HG03135 (cell line): ENCODE results near the gene PTBP2.

Source experiments
- ATAC-seq: cut with Tn5 transposase; IDR thresholded peaks from one replicate; pipeline ENCODE4 v1.9.1; 2021; ENCODE audit warnings: mild to moderate bottlenecking, moderate library complexity; ENCODE audit not compliant: unreplicated experiment

PTBP2 gene

GRCh38 chr1:96721416-96722160 lies at the start of gene PTBP2:
Gene PTBP2 (plus strand): TSS chr1:96721784. CDS start chr1:96721865, 81 bp downstream.
- ATAC-seq: peak; percentile 96

- no peak for ATAC-seq
These were observed 46.7 kb upstream of the PTBP2 start for GRCh38 chr1:96674915-96675314.

- ATAC-seq: no peak
These were observed 39.5 kb upstream of the PTBP2 start for GRCh38 chr1:96682056-96682455.

GRCh38 chr1:96683931-96684330 lies 37.7 kb upstream of the PTBP2 start:
- ATAC-seq: no peak

GRCh38 chr1:96684744-96685143 lies 36.8 kb upstream of the PTBP2 start:
- no peak for ATAC-seq

GRCh38 chr1:96688767-96689166 lies 32.8 kb upstream of the PTBP2 start:
- no peak for ATAC-seq

- ATAC-seq: no peak
These were observed 25.6 kb upstream of the PTBP2 start for GRCh38 chr1:96695954-96696353.

- ATAC-seq: no peak
These were observed 23.1 kb upstream of the PTBP2 start for GRCh38 chr1:96698342-96698983.

GRCh38 chr1:96703186-96703585 lies 18.4 kb upstream of the PTBP2 start:
- no peak for ATAC-seq

- no peak for ATAC-seq
These were observed 14.6 kb upstream of the PTBP2 start for GRCh38 chr1:96707023-96707422.

GRCh38 chr1:96708482-96708881 lies 13.1 kb upstream of the PTBP2 start:
- no peak for ATAC-seq

GRCh38 chr1:96710708-96711477 lies 10.7 kb upstream of the PTBP2 start:
- no peak for ATAC-seq

GRCh38 chr1:96713649-96714048 lies 7.9 kb upstream of the PTBP2 start:
- no peak for ATAC-seq

- ATAC-seq: no peak
These were observed 6.7 kb upstream of the PTBP2 start for GRCh38 chr1:96714881-96715280.

- ATAC-seq: no peak
These were observed 6.1 kb upstream of the PTBP2 start for GRCh38 chr1:96715482-96715881.

- ATAC-seq: peak; percentile 10
These were observed 550 bp upstream of the PTBP2 start for GRCh38 chr1:96721053-96721415.

- ATAC-seq: peak; percentile 50
These were observed 758 bp downstream of the PTBP2 start for GRCh38 chr1:96722161-96722922.

- no peak for ATAC-seq
These were observed 1.4 kb downstream of the PTBP2 start for GRCh38 chr1:96722958-96723357.

GRCh38 chr1:96723377-96723776 lies 1.8 kb downstream of the PTBP2 start:
- ATAC-seq: no peak

- no peak for ATAC-seq
These were observed 2.4 kb downstream of the PTBP2 start for GRCh38 chr1:96723936-96724335.

GRCh38 chr1:96727860-96728259 lies 6.3 kb downstream of the PTBP2 start:
- no peak for ATAC-seq
